ENCODE measurements around the gene PPARD.

DNA sequence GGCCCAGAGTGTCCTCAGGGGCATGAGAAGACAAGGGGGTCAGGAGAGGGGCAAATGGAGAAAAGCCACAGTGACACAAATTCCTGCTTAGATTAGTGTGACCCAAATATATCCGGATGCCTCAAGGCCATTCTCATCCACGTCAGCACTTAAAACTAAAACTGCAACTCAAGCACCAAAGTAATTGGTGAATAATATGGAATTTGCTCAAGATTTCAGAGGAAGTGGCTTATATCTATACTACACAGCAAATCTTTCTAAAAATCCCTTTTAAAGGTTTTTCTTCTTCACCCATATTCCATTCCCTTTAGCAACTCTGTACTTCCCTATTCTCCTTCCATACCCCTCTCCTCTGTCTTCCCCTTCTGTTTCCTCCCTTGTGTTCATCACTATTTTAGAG, 29.6 kb upstream of the PPARD start:
- TF ChIP-seq FOXM1 (IDR thresholded peaks at IDR 0.05; ENCODE audit: borderline replicate concordance, low read depth) (no peak), CREB1 (IDR thresholded peaks at IDR 0.05; ENCODE audit: low read depth) (no peak), REST (IDR thresholded peaks at IDR 0.05; ENCODE audit: low read depth) (no peak)
